Fibroblast of lung (primary cell): ENCODE data around the gene PHF10.

Experiments used
- CTCF ChIP-seq, 2 donors: IDR thresholded peaks in 1 of 2; conservative IDR thresholded peaks in 1 of 2; 1 replicate in 1 of 2; 2 replicates in 1 of 2; pipeline ENCODE4 v1.5.1; 2011 to 2012; ENCODE audit warnings: low read length in 2 of 2, control low read depth in 1 of 2, inconsistent platforms in 1 of 2, low read depth in 1 of 2, mild to moderate bottlenecking in 1 of 2
- EZH2 ChIP-seq: IDR thresholded peaks from 2 replicates; pipeline ENCODE4 v1.5.1; 2012; ENCODE audit warnings: low read length, control low read depth, mild to moderate bottlenecking; ENCODE audit errors: missing control alignments

- TF ChIP-seq CTCF (conservative IDR thresholded peaks at IDR 0.05 in 1 of 2, IDR thresholded peaks at IDR 0.05 in 1 of 2; ENCODE audit: low read depth in 1 of 2, low read length in 2 of 2) (no peak), EZH2 (no peak)
Observed at GRCh38 chr6:169665289-169665688, 59.0 kb downstream of the PHF10 start.
